SK-N-SH treated with all-trans-retinoic acid at 6 μM for 48 hours (cell line): ENCODE data around the gene XPO5.
A peak's percentile ranks its signal among the peaks of the same experiment; 100 is the strongest.

ENCODE experiments used
- ATAC-seq: fragments of 200-7000 bp; cut with Tn5 transposase; 3 replicates; pipeline ENCODE4 v1.9.1; 2020; ENCODE audit warnings: mild to moderate bottlenecking, moderate library complexity
- ARNTL ChIP-seq: fragments of 450-650 bp; formaldehyde crosslinking; IDR thresholded peaks from 2 replicates; pipeline ENCODE4 v1.5.0; 2020; ENCODE audit warnings: low read depth, mild to moderate bottlenecking, moderate library complexity, borderline replicate concordance
- BACH2 ChIP-seq: fragments of 250-450 bp; sonication (Bioruptor Pico); IDR thresholded peaks from 2 replicates; pipeline ENCODE4 v1.9.0; 2021; ENCODE audit warnings: mild to moderate bottlenecking, borderline replicate concordance
- CREB5 ChIP-seq: fragments of 250-450 bp; sonication (Bioruptor Pico); IDR thresholded peaks from 2 replicates; pipeline ENCODE4 v1.5.1; 2020; ENCODE audit warnings: low read depth, mild to moderate bottlenecking, moderate library complexity
- CSDC2 ChIP-seq: fragments of 250-450 bp; sonication (Bioruptor Pico); IDR thresholded peaks from 2 replicates; pipeline ENCODE4 v1.5.0; 2020; ENCODE audit warnings: mild to moderate bottlenecking, moderate library complexity
- CSRNP3 ChIP-seq: fragments of 250-450 bp; sonication (Bioruptor Pico); IDR thresholded peaks from 2 replicates; pipeline ENCODE4 v1.5.1; 2021; ENCODE audit warnings: mild to moderate bottlenecking, moderate library complexity
- ESRRG ChIP-seq: fragments of 250-450 bp; sonication (Bioruptor Pico); IDR thresholded peaks from 2 replicates; pipeline ENCODE4 v1.6.1; 2021; ENCODE audit warnings: mild to moderate bottlenecking
- ISL1 ChIP-seq: fragments of 250-450 bp; sonication (Bioruptor Pico); IDR thresholded peaks from 2 replicates; pipeline ENCODE4 v2.1.2; 2022; ENCODE audit warnings: mild to moderate bottlenecking, moderate library complexity
- OSR1 ChIP-seq: fragments of 250-450 bp; sonication (Bioruptor Pico); IDR thresholded peaks from 2 replicates; pipeline ENCODE4 v1.8.0; 2022; ENCODE audit warnings: moderate library complexity, mild to moderate bottlenecking, inconsistent platforms
- PPARA ChIP-seq: fragments of 250-450 bp; sonication (Bioruptor Pico); IDR thresholded peaks from 2 replicates; pipeline ENCODE4 v1.5.0; 2020; ENCODE audit warnings: mild to moderate bottlenecking, borderline replicate concordance
- RARB ChIP-seq: fragments of 250-450 bp; sonication (Bioruptor Pico); IDR thresholded peaks from 2 replicates; pipeline ENCODE4 v1.8.0; 2021; ENCODE audit warnings: mild to moderate bottlenecking, moderate library complexity
- SNAI2 ChIP-seq: fragments of 250-450 bp; sonication (Bioruptor Pico); IDR thresholded peaks from 2 replicates; pipeline ENCODE4 v1.5.0; 2020; ENCODE audit warnings: mild to moderate bottlenecking, moderate library complexity
- TOX ChIP-seq: fragments of 250-450 bp; sonication (Bioruptor Pico); IDR thresholded peaks from 2 replicates; pipeline ENCODE4 v1.8.0; 2021; ENCODE audit warnings: mild to moderate bottlenecking, moderate library complexity, borderline replicate concordance
- ZC3H10 ChIP-seq: fragments of 250-450 bp; sonication (Bioruptor Pico); IDR thresholded peaks from 2 replicates; pipeline ENCODE4 v1.5.1; 2021; ENCODE audit warnings: mild to moderate bottlenecking, moderate library complexity
- ZFP3 ChIP-seq: fragments of 250-450 bp; sonication (Bioruptor Pico); IDR thresholded peaks from 2 replicates; pipeline ENCODE4 v1.5.0; 2020; ENCODE audit warnings: mild to moderate bottlenecking, moderate library complexity
- ZFP30 ChIP-seq: fragments of 450-650 bp; formaldehyde crosslinking; IDR thresholded peaks from 2 replicates; pipeline ENCODE4 v1.5.0; 2022; ENCODE audit warnings: mild to moderate bottlenecking, moderate library complexity
- ZNF565 ChIP-seq: fragments of 450-650 bp; formaldehyde crosslinking; conservative IDR thresholded peaks from 2 replicates; pipeline ENCODE4 v1.5.0; 2020; ENCODE audit warnings: low read depth, mild to moderate bottlenecking, moderate library complexity
- ZNF70 ChIP-seq: fragments of 450-650 bp; formaldehyde crosslinking; IDR thresholded peaks from 2 replicates; pipeline ENCODE4 v1.5.0; 2020; ENCODE audit warnings: mild to moderate bottlenecking, moderate library complexity
- ZNF8 ChIP-seq: fragments of 450-650 bp; formaldehyde crosslinking; IDR thresholded peaks from 2 replicates; pipeline ENCODE4 v1.5.0; 2020; ENCODE audit warnings: mild to moderate bottlenecking, moderate library complexity
- TF ChIP-seq, protein P1 (sequence below): fragments of 250-450 bp; sonication (Bioruptor Pico); IDR thresholded peaks from 2 replicates; pipeline ENCODE4 v1.8.0; 2020; ENCODE audit warnings: mild to moderate bottlenecking, moderate library complexity, borderline replicate concordance
- TF ChIP-seq, protein P2 (sequence below): fragments of 250-450 bp; sonication (Bioruptor Pico); IDR thresholded peaks from 2 replicates; pipeline ENCODE4 v1.8.0; 2021; ENCODE audit warnings: low read depth, mild to moderate bottlenecking, moderate library complexity, borderline replicate concordance
- TF ChIP-seq, protein P3 (sequence below): fragments of 250-450 bp; sonication (Bioruptor Pico); IDR thresholded peaks from 2 replicates; pipeline ENCODE4 v1.5.0; 2020; ENCODE audit warnings: mild to moderate bottlenecking, moderate library complexity

The XPO5 gene

GRCh38 chr6:43588194-43588593 lies 12.4 kb upstream of the XPO5 start:
- no peak for TF ChIP-seq ZNF70 (CRISPR knock-in tag)
- TF ChIP-seq, protein P1, sequence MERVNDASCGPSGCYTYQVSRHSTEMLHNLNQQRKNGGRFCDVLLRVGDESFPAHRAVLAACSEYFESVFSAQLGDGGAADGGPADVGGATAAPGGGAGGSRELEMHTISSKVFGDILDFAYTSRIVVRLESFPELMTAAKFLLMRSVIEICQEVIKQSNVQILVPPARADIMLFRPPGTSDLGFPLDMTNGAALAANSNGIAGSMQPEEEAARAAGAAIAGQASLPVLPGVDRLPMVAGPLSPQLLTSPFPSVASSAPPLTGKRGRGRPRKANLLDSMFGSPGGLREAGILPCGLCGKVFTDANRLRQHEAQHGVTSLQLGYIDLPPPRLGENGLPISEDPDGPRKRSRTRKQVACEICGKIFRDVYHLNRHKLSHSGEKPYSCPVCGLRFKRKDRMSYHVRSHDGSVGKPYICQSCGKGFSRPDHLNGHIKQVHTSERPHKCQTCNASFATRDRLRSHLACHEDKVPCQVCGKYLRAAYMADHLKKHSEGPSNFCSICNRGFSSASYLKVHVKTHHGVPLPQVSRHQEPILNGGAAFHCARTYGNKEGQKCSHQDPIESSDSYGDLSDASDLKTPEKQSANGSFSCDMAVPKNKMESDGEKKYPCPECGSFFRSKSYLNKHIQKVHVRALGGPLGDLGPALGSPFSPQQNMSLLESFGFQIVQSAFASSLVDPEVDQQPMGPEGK (CRISPR knock-in tag): no peak
- TF ChIP-seq BACH2: no peak
- TF ChIP-seq ARNTL (CRISPR knock-in tag): no peak
- no peak for TF ChIP-seq PPARA (CRISPR knock-in tag)
- no peak for TF ChIP-seq CREB5 (CRISPR knock-in tag)
- TF ChIP-seq ZFP3 (CRISPR knock-in tag): no peak
- no peak for TF ChIP-seq ZNF8 (CRISPR knock-in tag)
- TF ChIP-seq ZFP30 (CRISPR knock-in tag): no peak
- TF ChIP-seq ESRRG (CRISPR knock-in tag): no peak
- no peak for TF ChIP-seq RARB (CRISPR knock-in tag)
- TF ChIP-seq, protein P2, sequence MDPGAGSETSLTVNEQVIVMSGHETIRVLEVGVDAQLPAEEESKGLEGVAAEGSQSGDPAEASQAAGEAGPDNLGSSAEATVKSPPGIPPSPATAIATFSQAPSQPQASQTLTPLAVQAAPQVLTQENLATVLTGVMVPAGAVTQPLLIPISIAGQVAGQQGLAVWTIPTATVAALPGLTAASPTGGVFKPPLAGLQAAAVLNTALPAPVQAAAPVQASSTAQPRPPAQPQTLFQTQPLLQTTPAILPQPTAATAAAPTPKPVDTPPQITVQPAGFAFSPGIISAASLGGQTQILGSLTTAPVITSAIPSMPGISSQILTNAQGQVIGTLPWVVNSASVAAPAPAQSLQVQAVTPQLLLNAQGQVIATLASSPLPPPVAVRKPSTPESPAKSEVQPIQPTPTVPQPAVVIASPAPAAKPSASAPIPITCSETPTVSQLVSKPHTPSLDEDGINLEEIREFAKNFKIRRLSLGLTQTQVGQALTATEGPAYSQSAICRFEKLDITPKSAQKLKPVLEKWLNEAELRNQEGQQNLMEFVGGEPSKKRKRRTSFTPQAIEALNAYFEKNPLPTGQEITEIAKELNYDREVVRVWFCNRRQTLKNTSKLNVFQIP (CRISPR knock-in tag): no peak
- TF ChIP-seq, protein P3, sequence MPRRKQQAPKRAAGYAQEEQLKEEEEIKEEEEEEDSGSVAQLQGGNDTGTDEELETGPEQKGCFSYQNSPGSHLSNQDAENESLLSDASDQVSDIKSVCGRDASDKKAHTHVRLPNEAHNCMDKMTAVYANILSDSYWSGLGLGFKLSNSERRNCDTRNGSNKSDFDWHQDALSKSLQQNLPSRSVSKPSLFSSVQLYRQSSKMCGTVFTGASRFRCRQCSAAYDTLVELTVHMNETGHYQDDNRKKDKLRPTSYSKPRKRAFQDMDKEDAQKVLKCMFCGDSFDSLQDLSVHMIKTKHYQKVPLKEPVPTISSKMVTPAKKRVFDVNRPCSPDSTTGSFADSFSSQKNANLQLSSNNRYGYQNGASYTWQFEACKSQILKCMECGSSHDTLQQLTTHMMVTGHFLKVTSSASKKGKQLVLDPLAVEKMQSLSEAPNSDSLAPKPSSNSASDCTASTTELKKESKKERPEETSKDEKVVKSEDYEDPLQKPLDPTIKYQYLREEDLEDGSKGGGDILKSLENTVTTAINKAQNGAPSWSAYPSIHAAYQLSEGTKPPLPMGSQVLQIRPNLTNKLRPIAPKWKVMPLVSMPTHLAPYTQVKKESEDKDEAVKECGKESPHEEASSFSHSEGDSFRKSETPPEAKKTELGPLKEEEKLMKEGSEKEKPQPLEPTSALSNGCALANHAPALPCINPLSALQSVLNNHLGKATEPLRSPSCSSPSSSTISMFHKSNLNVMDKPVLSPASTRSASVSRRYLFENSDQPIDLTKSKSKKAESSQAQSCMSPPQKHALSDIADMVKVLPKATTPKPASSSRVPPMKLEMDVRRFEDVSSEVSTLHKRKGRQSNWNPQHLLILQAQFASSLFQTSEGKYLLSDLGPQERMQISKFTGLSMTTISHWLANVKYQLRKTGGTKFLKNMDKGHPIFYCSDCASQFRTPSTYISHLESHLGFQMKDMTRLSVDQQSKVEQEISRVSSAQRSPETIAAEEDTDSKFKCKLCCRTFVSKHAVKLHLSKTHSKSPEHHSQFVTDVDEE: no peak
- TF ChIP-seq CSDC2 (CRISPR knock-in tag): no peak
- no peak for TF ChIP-seq ZNF565 (CRISPR knock-in tag)
- no peak for TF ChIP-seq TOX (CRISPR knock-in tag)
- TF ChIP-seq CSRNP3 (CRISPR knock-in tag): no peak
- ATAC-seq: no peak

DNA sequence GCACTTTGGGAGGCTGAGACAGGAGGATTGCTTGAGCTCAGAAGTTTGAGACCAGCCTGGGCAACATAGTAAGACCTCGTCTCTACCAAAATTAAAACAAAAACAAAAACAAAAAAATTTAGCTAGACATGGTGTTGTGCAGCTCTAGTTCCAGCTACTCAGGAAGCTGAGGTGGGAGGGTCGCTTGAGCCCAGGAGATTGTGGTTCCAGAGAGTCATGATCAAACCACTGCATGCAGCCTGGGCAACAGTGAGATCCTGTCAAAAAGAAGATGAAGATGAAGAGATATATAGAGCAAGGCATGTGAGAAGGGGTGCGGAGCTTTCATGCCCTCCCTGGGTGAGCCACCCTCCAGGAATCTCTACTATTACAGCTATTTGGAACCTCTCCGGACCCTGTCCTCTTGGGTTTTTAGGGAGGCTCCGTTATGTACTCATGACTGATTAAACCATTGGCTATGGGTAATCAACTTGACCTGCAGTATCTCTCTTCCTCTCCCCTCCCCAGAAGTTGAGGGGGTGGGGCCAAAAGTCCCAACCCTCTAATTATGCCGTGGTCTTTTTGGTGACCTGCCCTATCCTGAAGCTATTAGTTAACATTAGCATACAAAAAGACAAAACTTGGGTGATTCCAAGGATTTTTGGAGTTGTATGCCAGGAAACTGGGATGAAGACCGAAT lies 9.2 kb upstream of the XPO5 start:
- ATAC-seq: peak; percentile 45; the same call in 2 of the 3 replicates
- TF ChIP-seq ISL1 (CRISPR knock-in tag): no peak
- TF ChIP-seq SNAI2 (CRISPR knock-in tag): no peak
- TF ChIP-seq, protein P3: no peak
- no peak for TF ChIP-seq OSR1 (CRISPR knock-in tag)
- TF ChIP-seq ZFP30 (CRISPR knock-in tag): no peak
- no peak for TF ChIP-seq ZNF565 (CRISPR knock-in tag)
- no peak for TF ChIP-seq ZFP3 (CRISPR knock-in tag)
- TF ChIP-seq, protein P1 (CRISPR knock-in tag): no peak
- no peak for TF ChIP-seq ZC3H10 (CRISPR knock-in tag)
- no peak for TF ChIP-seq BACH2
